Mucosa of descending colon (tissue), 3 donors: Measurements from ENCODE around the gene CPPED1. TPM values are rescaled to one million over a fixed set of nuclear protein-coding genes. Genes with fewer than 3 reads are reported as not detected.

Experiments
- ATAC-seq: fragments of 200-7000 bp; cut with Tn5 transposase; one replicate; pipeline ENCODE4 v1.9.1; 2020; ENCODE audit warnings: mild to moderate bottlenecking, moderate library complexity
- DNase-seq, 3 donors: peaks; one replicate each; pipeline ENCODE4 v3.0.0-alpha.2; 2020
- H3K36me3 ChIP-seq: fragments of 200-600 bp; one replicate; pipeline ENCODE4 v1.8.0; 2021; ENCODE audit warnings: low read depth, mild to moderate bottlenecking
- H3K4me1 ChIP-seq: fragments of 200-600 bp; one replicate; pipeline ENCODE4 v1.8.0; 2021; ENCODE audit warnings: low read depth, mild to moderate bottlenecking
- H3K4me3 ChIP-seq: fragments of 200-600 bp; one replicate; pipeline ENCODE4 v1.8.0; 2021; ENCODE audit warnings: mild to moderate bottlenecking
- H3K9me3 ChIP-seq: fragments of 200-600 bp; one replicate; pipeline ENCODE4 v1.8.0; 2021; ENCODE audit warnings: mild to moderate bottlenecking
- CTCF ChIP-seq: fragments of 200-600 bp; IDR thresholded peaks from one replicate; pipeline ENCODE4 v1.8.0; 2022; ENCODE audit warnings: antibody characterized with exemption, mild to moderate bottlenecking
- intact Hi-C, 2 donors: fragments of 100-400 bp; cut with DNase I in 1 of 2; cut with micrococcal nuclease in 1 of 2; formaldehyde crosslinking; loops; one replicate each; pipeline versions ENCODE4 v1.11.0 to v1.11.1; 2022; cut with DNase I, micrococcal nuclease
- total RNA-seq, 3 donors: library from RNA; stranded (reverse); fragmentation: NEBNext Ultra II Directional in 2 of 3; extraction: Animal tissue kit (Norgen Biotek cat#: 25700) in 2 of 3; gene quantifications; one replicate each; pipeline versions ENCODE4 v1.2.1 to v1.2.4, GENCODE V29; 2021 to 2023
- donor health status: DM: no; HTN: no; CAD: no; lungs with moderate emphysema.
- donor health status: DM: no; HTN: no; CAD: no.
- donor health status: DM: no; HTN: yes; CAD: no.

The CPPED1 gene
- total RNA-seq, 3 donors from 2014 or later: 18.9 to 25.0 (median 23.4) TPM

- Histone ChIP-seq H3K4me1 (no peaks in the 10 kb centered on the region), H3K4me3 (no peak overlapping the region), H3K9me3 (peaks cover 6% of the 10 kb centered on the region), H3K36me3 (no peaks in the 10 kb centered on the region)
- no peak for TF ChIP-seq CTCF
- DNase-seq (no peak), ATAC-seq (no peak)
- intact Hi-C loops: no loop called here
These were observed 54.6 kb downstream of the CPPED1 start for GRCh38 chr16:12749076-12749475.

- Histone ChIP-seq H3K9me3 (peaks cover 6% of the 10 kb centered on the region), H3K4me1 (no peaks in the 10 kb centered on the region), H3K4me3 (no peak overlapping the region), H3K36me3 (no peaks in the 10 kb centered on the region)
- intact Hi-C loops: no loop called here
- ATAC-seq (no peak), DNase-seq (no peak)
- TF ChIP-seq CTCF: no peak
These were observed 55.9 kb downstream of the CPPED1 start for GRCh38 chr16:12747827-12748226.

- DNase-seq (no peak), ATAC-seq (no peak)
- peaks cover 6% of the 10 kb centered on the region for H3K9me3 ChIP-seq
- no peak overlapping the region for H3K4me3 ChIP-seq
- TF ChIP-seq CTCF: no peak
- intact Hi-C loops: no loop called here
- H3K4me1 ChIP-seq: no peaks in the 10 kb centered on the region
- H3K36me3 ChIP-seq: no peaks in the 10 kb centered on the region
These were observed 56.4 kb downstream of the CPPED1 start for GRCh38 chr16:12747261-12747660.

- DNase-seq: no peak
- ATAC-seq: no peak
- intact Hi-C loops: no loop called here
- no peaks in the 10 kb centered on the region for H3K4me1 ChIP-seq
- H3K9me3 ChIP-seq: peaks cover 6% of the 10 kb centered on the region
- H3K36me3 ChIP-seq: no peaks in the 10 kb centered on the region
- no peak overlapping the region for H3K4me3 ChIP-seq
- no peak for TF ChIP-seq CTCF
These were observed 58.8 kb downstream of the CPPED1 start for GRCh38 chr16:12744860-12745259.

GRCh38 chr16:12742741-12743140 lies 60.9 kb downstream of the CPPED1 start:
- Histone ChIP-seq H3K9me3 (peaks cover 6% of the 10 kb centered on the region), H3K36me3 (no peaks in the 10 kb centered on the region), H3K4me1 (no peaks in the 10 kb centered on the region), H3K4me3 (no peak overlapping the region)
- no peak for ATAC-seq
- TF ChIP-seq CTCF: no peak
- DNase-seq: no peak
- intact Hi-C loops: no loop called here

GRCh38 chr16:12740986-12741610 lies 62.6 kb downstream of the CPPED1 start:
- TF ChIP-seq CTCF: no peak

More at GRCh38 chr16:12740986-12741610, 62.6 kb downstream of the CPPED1 start:
- H3K36me3 ChIP-seq: no peaks in the 10 kb centered on the region
- peaks cover 6% of the 10 kb centered on the region for H3K9me3 ChIP-seq
- intact Hi-C loops: no loop called here
- no peak for ATAC-seq
- no peak for DNase-seq
- no peaks in the 10 kb centered on the region for H3K4me1 ChIP-seq
- H3K4me3 ChIP-seq: no peak overlapping the region
